Left ventricle myocardium superior (tissue), 1 donor: ENCODE results near the gene ITGB8. TPM values are rescaled to one million over a fixed set of nuclear protein-coding genes. Genes with fewer than 3 reads are reported as not detected.
A peak's percentile ranks its signal among the peaks of the same experiment; 100 is the strongest.

Source experiments
- ATAC-seq: fragments of 200-7000 bp; cut with Tn5 transposase; one replicate; pipeline ENCODE4 v1.9.1; 2020; ENCODE audit warnings: mild to moderate bottlenecking, moderate library complexity
- DNase-seq: peaks from one replicate; pipeline ENCODE4 v3.0.0-alpha.2; 2020
- intact Hi-C: fragments of 100-400 bp; cut with micrococcal nuclease; formaldehyde crosslinking; loops from one replicate; pipeline ENCODE4 v1.11.0; 2022
- total RNA-seq: library from RNA; stranded (reverse); fragmentation: NEBNext Ultra II Directional; extraction: Animal tissue kit (Norgen Biotek cat#: 25700); gene quantifications from one replicate; pipeline ENCODE4 v1.2.1, GENCODE V29; 2021
- donor health status: DM: no; HTN: yes; CAD: no; lungs with severe emphysema.

Gene ITGB8
- total RNA-seq, 1 donor from 2014 or later = 4.8 TPM

DNA sequence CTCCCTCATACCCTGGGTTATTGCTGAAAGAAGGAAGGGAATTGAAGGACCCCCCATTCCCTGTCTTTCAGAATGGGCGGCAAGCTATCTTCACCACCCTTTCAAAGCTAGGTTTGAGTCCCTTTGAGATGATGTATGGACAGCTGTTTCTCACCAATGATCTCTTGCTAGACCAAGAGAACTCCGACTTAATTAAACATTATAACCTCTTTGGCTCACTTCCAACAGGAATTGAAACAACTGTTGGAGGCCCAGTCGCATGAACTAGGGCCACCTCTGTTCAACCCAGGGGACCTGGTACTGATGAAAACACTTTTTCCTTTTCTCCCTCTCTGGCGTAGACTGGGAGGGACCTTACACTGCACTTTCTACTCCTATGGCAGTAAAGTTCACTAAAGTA, 110.6 kb downstream of the ITGB8 start:
- intact Hi-C loops = no loop called here
- DNase-seq = no peak
- no peak for ATAC-seq

DNA sequence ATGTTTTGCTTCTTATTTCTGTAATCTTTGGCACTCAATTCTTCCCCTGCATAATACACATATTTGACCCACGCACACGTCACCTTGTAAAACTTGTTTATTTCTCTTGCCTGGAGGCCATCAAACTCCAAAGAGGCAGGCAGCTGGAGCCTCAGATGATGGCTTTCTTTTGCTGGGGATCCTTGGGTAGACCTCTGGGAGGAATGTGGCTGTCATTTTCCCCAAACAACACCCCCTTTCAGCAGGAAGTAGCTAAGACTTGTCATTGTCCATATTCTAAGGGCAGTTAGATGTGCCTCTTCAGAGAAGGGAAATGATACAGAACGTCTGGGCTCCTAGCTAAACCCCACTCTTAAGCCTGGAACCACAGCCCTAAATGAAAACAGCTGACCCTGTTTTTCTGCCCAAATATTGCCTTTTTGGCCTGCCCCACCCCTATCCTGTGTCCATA, 111.3 kb downstream of the ITGB8 start:
- intact Hi-C loops = no loop called here
- no peak for DNase-seq
- no peak for ATAC-seq

DNA sequence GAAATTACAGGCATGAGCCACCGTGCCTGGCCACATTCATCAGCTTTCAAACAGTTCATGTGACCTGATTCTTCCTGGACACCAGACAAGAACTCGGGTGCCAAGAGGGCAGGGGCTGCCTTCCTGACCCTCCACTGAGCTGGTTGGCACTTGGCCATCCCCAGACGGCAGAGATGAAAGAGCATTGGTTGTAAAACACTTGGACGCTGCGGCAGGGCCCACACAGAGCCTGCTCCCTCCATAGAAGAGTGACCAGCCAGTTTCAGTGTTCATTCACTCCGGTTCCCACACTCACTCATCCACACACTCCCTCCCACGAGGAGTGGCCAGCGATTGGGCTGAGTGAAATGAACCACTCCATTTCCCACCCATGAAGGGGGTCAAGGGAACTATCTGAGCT, 112.3 kb downstream of the ITGB8 start:
- ATAC-seq (no peak), DNase-seq (no peak)
- intact Hi-C loops = no loop called here

DNA sequence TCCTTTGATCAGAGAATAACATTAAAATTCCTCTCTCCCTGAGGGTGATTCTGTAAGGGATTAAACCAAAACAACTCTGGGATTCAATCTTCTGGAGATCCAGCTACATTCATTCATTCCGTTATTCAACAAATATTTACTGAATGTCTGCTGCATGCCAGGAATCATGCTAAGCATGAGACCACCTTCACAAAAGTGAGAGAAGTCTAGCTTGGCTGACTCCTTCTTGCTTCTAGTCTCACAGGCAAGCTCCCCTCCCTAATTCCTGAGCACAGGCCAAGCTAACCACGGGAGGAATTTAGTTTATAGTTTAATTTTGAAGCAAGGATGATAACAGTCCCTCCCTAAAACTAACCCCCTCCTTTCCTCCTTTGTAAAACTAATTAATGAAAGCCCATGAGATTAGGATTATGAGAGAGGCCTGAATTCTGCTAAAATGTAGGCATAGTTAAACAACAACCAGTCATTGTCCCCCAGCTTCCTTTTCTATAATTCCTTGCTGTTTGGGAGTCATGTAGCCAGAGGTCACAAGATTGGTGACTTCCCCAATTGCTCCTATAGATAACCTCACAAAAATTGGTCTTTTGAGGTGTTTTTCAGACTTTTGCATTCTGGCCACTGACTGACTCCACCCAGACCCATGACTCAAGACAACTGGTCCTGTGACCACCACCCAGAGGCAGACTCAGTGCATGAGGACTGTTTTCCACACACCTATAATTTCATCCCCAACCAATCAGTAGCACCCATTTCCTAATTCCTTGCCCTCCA, 113.5 kb downstream of the ITGB8 start:
- ATAC-seq = no peak
- intact Hi-C loops = no loop called here
- DNase-seq = no peak

DNA sequence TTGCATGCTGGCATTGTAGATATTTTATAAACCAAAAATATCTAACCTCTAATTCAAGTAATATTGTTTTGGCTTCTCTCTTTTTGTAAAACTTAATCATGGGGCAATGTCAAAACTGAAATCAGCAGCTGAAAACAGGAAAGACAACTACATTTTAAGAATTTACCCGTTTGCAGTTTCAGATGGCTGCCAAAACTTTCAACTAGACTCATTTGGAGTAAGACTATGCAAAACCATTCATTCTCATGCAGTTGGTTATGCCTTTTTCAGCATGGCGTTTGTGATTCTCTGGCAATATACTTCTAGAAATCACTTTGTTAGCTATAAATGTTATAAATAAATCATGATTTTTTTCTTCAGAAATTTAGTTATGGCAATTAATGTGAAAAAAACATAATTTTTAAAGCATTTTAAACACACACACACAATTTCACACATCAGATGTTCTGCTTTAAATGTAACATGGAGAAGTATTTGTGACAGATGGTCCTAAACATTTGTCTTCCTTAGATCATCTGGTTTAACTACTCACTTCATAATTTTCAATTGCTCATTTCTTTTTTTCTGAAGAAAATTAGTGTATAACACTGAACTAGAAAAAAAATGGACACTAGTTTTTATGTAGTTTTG, 116.4 kb downstream of the ITGB8 start:
- intact Hi-C loops = no loop called here
- ATAC-seq (no peak), DNase-seq (no peak)

DNA sequence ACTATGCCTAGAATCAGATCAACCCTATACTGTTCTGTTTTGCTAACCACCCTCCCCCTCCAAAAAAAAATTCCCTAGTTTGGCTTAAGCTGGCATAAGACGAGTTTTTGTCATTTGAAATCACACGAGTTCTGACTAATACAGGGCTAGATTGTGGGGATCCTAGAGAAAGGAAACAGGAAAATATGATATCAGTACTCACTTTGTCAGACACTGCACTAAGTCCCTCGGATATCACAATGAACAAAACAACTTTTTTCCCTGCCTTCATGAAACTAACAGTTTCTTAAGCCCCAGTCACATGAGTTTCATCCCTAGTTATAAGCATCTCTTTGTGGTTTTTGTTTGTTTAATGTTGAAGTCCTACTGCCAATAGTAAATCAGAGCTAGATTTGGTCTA, 118.5 kb downstream of the ITGB8 start:
- ATAC-seq (no peak), DNase-seq (no peak)
- intact Hi-C loops = no loop called here

DNA sequence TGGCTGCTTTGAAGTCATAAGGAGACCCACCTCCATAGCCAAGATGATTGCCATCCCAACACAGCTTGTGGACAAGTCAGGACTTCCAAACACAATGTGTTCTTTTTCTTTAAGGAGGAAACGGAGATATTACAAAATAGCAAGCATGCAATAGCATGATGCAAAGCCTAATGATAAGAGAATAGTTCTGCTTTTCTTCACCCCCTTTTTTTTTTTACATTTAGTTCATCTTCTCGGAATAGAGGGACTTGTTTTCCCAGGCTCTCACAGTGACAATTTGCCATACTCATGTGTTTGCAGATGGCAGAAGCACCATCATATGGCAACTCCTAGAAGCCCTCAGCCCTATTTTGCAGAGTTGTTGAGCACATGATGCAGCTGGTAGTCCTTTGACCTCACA, 119.8 kb downstream of the ITGB8 start:
- no peak for DNase-seq
- intact Hi-C loops = no loop called here
- no peak for ATAC-seq

DNA sequence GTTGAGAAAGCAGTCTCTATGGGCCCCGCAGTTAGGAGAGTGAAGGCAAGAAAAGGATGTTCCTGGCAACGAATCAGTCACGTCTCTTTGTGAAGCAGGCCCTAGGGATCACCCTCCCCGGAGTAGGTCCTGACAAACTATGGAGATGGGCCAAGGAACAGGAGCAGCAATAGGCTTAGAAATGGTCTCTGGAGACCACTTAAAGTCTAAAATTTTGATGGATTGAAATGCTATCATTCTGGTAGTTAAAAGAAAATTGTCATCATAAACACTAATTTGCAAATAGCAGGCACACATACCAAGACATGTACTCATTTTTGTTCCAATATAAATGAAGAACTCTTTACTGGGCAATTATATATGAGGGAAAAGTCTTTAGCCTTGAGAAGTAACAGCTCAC, 123.5 kb downstream of the ITGB8 start:
- DNase-seq (no peak), ATAC-seq (no peak)
- intact Hi-C loops = no loop called here

DNA sequence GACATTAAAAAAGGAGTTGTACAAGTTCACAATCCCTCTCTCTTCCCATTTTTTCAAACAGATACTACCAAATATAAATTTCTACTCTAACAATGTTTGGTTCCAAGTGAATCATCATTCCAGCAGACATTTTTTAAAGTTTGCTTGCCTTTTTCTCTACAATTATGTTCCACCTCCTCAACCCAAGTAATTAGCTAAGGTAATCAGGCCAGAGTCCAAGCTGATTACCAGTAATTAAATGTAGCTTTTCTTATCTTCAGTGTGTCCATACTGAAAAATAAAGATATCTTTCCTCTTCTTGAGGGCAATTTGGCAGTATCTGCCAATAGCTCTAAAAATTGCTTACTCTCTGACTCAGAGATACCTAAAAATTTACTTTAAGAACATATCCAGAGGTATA, 126.0 kb downstream of the ITGB8 start:
- DNase-seq = no peak
- ATAC-seq = no peak
- intact Hi-C loops = no loop called here

DNA sequence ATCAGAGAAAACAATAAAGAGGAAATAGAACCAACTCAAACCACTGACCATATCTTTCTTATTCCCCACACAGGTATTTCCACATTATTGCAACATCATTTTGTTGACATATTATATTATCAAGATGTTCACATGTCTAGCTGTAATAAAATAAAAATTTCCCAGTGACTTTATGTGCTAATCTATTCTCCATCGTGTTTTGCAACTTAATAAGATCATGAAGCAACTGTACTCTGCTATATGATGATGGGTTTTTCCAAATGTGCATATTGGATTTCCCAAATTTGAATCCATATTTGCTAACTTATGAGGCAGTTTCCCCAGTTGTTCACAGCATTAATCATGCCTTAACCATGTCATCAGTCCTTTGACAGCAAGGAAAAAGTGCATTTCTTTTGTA, 127.8 kb downstream of the ITGB8 start:
- intact Hi-C loops = no loop called here
- DNase-seq (no peak), ATAC-seq (no peak)

DNA sequence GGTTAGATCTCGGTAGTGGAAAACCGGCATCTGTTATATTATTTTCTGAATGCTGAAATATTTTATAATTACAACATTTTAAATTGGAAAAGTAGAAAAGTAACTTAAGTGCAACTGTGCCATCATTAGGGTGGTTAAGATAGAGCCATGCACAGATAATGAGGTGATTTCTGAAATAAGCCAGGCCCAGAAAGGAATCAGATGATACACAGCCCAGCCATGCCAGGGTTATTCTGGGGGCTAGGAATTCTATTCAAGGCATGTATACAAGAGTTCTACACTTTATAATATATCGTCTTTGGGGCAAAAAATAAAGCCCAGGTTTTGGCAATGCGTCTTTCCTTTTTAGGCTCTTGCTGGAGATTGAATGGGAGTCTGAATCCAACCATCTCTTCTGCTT, 128.7 kb downstream of the ITGB8 start:
- DNase-seq = no peak
- intact Hi-C loops = no loop called here
- peak; percentile 68 for ATAC-seq

DNA sequence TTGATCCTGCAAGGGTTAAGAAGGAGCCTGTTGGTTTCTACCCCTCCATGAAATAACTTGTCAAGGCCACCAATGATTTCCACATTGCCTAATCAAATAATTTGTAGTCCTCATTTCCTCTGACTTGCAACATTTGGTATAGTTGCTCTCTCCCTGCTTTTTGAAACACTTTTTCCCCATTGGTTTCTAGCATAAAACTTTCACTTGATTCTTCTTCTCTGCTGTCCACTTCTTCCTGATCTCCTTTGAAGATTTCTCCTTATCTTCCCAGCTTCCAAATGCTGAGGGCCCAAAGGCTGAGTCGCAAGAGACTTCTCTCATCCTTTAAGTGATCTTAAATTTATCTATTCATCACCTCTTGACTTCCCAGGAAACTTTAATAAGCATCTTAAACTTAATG, 134.2 kb downstream of the ITGB8 start:
- DNase-seq = no peak
- intact Hi-C loops = no loop called here
- ATAC-seq = no peak

Other genes starting within 250 kb of the ITGB8 start
- gene MACC1, start 113.5 kb upstream of the ITGB8 start, total RNA-seq = 0.05 TPM